ENCODE results near the gene TMEM167B. TPM values are rescaled to one million over a fixed set of nuclear protein-coding genes. Genes with fewer than 3 reads are reported as not detected.

The TMEM167B gene
- total RNA-seq, 4 donors from 2014 or later: 24.8 to 52.3 (median 34.3) TPM

DNA sequence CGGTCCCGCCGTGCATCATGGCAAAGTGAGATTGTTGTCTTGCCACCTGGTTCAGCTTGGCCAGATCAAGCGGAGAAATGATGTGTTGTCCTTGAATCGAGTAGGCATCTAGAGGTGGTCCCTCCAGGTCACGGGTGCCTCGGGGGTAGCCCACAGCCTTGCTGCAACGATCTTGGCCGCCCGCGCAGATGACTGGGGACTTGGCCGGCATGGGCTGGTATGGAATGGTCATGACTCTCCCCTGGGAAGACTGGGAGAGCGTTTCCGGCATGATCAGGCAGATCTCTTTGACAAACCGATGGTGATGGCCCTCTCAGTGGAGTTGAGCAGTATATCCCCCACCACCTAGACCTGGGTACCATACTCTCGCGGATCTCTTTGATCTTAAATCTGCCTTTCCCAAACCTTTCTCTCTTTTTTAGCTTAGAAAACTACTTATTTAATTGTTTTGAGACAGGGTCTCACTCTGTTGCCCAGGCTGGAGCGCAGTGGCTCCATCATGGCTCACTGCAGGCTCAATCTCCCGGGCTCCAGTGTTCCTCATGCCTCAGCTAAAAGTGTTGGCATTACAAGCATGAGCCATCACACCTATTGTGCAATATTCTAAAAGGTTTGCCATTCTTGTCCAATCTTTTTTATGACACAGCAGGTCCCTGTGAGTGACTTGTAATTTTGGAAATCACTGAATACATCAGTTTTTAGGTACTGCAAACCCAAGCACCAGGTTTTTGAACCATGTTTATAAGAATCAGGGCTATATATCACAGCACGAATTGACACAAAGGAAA lies 14.0 kb downstream of the TMEM167B start:
- no peak overlapping the region for H3K4me3 ChIP-seq (ENCODE audit: low read depth, poor library complexity, severe bottlenecking)
- TF ChIP-seq, protein P1, sequence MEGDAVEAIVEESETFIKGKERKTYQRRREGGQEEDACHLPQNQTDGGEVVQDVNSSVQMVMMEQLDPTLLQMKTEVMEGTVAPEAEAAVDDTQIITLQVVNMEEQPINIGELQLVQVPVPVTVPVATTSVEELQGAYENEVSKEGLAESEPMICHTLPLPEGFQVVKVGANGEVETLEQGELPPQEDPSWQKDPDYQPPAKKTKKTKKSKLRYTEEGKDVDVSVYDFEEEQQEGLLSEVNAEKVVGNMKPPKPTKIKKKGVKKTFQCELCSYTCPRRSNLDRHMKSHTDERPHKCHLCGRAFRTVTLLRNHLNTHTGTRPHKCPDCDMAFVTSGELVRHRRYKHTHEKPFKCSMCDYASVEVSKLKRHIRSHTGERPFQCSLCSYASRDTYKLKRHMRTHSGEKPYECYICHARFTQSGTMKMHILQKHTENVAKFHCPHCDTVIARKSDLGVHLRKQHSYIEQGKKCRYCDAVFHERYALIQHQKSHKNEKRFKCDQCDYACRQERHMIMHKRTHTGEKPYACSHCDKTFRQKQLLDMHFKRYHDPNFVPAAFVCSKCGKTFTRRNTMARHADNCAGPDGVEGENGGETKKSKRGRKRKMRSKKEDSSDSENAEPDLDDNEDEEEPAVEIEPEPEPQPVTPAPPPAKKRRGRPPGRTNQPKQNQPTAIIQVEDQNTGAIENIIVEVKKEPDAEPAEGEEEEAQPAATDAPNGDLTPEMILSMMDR (IDR thresholded peaks at IDR 0.05): no peak
- no peak for TF ChIP-seq POLR2A (IDR thresholded peaks at IDR 0.05)
- DNase-seq (ENCODE audit: low spot score in 2 of 2): no peak
- intact Hi-C loops (cut with DNase I; ENCODE audit: low total_unique reads): loop anchor here (5.0 kb wide), 1 partner anchor 62 kb away; the partner anchor contains the start of gene WDR47
- 92% methylated on average over 20 of the region's 20 CpGs for WGBS, 2 donors

- TF ChIP-seq POLR2A (IDR thresholded peaks at IDR 0.05): no peak
- TF ChIP-seq, protein P1 (IDR thresholded peaks at IDR 0.05): no peak
- WGBS, 2 donors: 84 to 89% methylated on average over 4 of the region's 4 CpGs
- no peak for DNase-seq (ENCODE audit: low spot score in 2 of 2)
- intact Hi-C loops (cut with DNase I; ENCODE audit: low total_unique reads): no loop called here
- no peak overlapping the region for H3K4me3 ChIP-seq (ENCODE audit: low read depth, poor library complexity, severe bottlenecking)
Observed at GRCh38 chr1:109105881-109106280, 15.3 kb downstream of the TMEM167B start.

DNA sequence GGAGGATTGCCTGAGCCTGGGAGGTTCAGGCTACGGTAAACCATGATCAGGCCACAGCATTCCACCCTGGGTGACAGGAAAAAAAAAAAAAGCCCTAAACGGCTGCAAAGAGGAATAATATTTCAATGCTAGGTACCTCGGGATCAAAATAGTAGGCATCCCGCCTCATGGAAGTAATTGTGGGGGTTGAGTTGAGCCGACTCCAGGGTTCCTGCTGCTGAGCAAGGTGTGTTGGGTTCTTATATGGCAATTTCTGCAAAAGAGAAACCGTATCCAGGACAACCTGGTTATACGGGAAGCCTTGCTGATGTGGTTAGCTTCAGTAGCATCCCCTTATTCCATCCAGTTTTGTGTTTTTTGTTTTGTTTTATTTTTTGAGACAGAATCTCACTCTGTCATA lies 17.2 kb downstream of the TMEM167B start:
- TF ChIP-seq, protein P1 (IDR thresholded peaks at IDR 0.05): no peak
- no peak for TF ChIP-seq POLR2A (IDR thresholded peaks at IDR 0.05)
- WGBS, 2 donors: 82 to 86% methylated on average over 7 of the region's 7 CpGs
- intact Hi-C loops (cut with DNase I; ENCODE audit: low total_unique reads): no loop called here

DNA sequence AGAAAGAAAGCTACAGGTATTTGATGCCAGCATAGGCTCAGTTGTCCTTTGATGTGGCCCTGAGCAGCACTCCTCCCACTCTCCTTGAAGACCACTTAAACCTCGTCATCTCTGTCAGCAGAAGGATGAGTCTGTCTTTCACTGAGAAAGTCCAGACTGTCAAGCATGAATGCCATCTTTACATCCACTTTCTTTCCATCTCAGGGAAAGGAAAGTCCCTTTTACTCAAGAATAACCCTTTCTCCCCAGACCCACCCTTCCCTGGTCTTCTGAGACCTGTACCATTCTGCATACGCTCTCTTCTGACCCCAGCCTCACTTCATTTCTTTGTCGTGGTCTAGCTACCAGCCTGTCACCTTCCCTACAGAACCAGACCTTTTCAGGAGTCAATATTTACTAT lies 19.3 kb downstream of the TMEM167B start:
- H3K4me3 ChIP-seq (ENCODE audit: low read depth, poor library complexity, severe bottlenecking): no peak overlapping the region
- intact Hi-C loops (cut with DNase I; ENCODE audit: low total_unique reads): loop anchor here (5.0 kb wide), 1 partner anchor 348 kb away; no protein-coding TSS in a partner anchor
- WGBS, 2 donors: 77 to 81% methylated on average over 3 of the region's 3 CpGs
- no peak for TF ChIP-seq POLR2A (IDR thresholded peaks at IDR 0.05)
- TF ChIP-seq, protein P1 (IDR thresholded peaks at IDR 0.05): no peak
- DNase-seq (ENCODE audit: low spot score in 2 of 2): no peak

More for the DNA sequence above, 17.2 kb downstream of the TMEM167B start:
- H3K4me3 ChIP-seq (ENCODE audit: low read depth, poor library complexity, severe bottlenecking): no peak overlapping the region
- no peak for DNase-seq (ENCODE audit: low spot score in 2 of 2)

- DNase-seq (ENCODE audit: low spot score in 2 of 2): no peak
- 59 to 67% methylated on average over 5 of the region's 5 CpGs for WGBS, 2 donors
- TF ChIP-seq, protein P1 (IDR thresholded peaks at IDR 0.05): no peak
- no peak for TF ChIP-seq POLR2A (IDR thresholded peaks at IDR 0.05)
- intact Hi-C loops (cut with DNase I; ENCODE audit: low total_unique reads): loop anchor here (5.0 kb wide), 1 partner anchor 349 kb away; no protein-coding TSS in a partner anchor
- H3K4me3 ChIP-seq (ENCODE audit: low read depth, poor library complexity, severe bottlenecking): no peak overlapping the region
Observed at GRCh38 chr1:109111386-109112055, 21.0 kb downstream of the TMEM167B start.
